Panc1 (cell line): ENCODE measurements around the gene SLC30A7. TPM values are rescaled to one million over a fixed set of nuclear protein-coding genes. Genes with fewer than 3 reads are reported as not detected.

ENCODE experiments used
- ATAC-seq: fragments of 200-7000 bp; cut with Tn5 transposase; 2 replicates; pipeline ENCODE4 v1.9.1; 2020; ENCODE audit warnings: mild to moderate bottlenecking, moderate library complexity
- BruUV-seq: library from RNA; stranded (reverse); fragments of 400-500 nt; replicated peaks from 2 replicates; lab custom pipeline; 2021; lab: Mats Ljungman, UMichigan
- CTCF ChIA-PET: fragments of 300-600 bp; sonication (Branson Sonifier 250); formaldehyde crosslinking; loops from one replicate; lab custom pipeline; 2022; ENCODE audit warnings: antibody characterized with exemption; lab: Charles Lee
- POLR2A ChIA-PET: fragments of 300-600 bp; sonication (Branson Sonifier 250); formaldehyde crosslinking; loops from one replicate; lab custom pipeline; 2022; ENCODE audit warnings: antibody characterized with exemption; lab: Charles Lee
- DNase-seq: peaks from one replicate; pipeline ENCODE4 v3.0.0-alpha.2; 2010; ENCODE audit warnings: low read depth, low spot score
- H3K27ac ChIP-seq: 2 replicates; pipeline ENCODE4 v1.5.1; 2011; ENCODE audit warnings: mild to moderate bottlenecking, low read length, inconsistent platforms
- H3K27me3 ChIP-seq: fragments of 200-500 bp; sonication (Bioruptor generic); 2 replicates; pipeline ENCODE4 v1.6.0; 2014; ENCODE audit warnings: low read length, inconsistent platforms; ENCODE audit not compliant: control insufficient read depth, insufficient read depth
- H3K36me3 ChIP-seq: fragments of 200-500 bp; sonication (Bioruptor generic); 2 replicates; pipeline ENCODE4 v1.5.1; 2014; ENCODE audit warnings: inconsistent platforms, mild to moderate bottlenecking, low read length, moderate library complexity; ENCODE audit not compliant: control insufficient read depth, insufficient read depth
- H3K4me1 ChIP-seq: 2 replicates; pipeline ENCODE4 v1.5.1; 2011; ENCODE audit warnings: inconsistent platforms, mild to moderate bottlenecking, low read length, moderate library complexity; ENCODE audit not compliant: control insufficient read depth, insufficient read depth
- H3K4me3 ChIP-seq, 2 experiments: 2 replicates each; pipeline ENCODE4 v1.5.1; 2011 to 2012; ENCODE audit warnings: low read depth in 2 of 2, low read length in 2 of 2, mild to moderate bottlenecking in 2 of 2, inconsistent platforms in 1 of 2, moderate library complexity in 1 of 2
- H3K9me3 ChIP-seq: fragments of 200-500 bp; sonication (Bioruptor generic); 2 replicates; pipeline ENCODE4 v1.5.1; 2014; ENCODE audit warnings: low read depth, mild to moderate bottlenecking, inconsistent platforms, low read length, moderate library complexity; ENCODE audit not compliant: control insufficient read depth, insufficient read depth
- CTCF ChIP-seq: fragments of 450-650 bp; IDR thresholded peaks from 2 replicates; pipeline ENCODE4 v1.5.1; 2017; ENCODE audit warnings: mild to moderate bottlenecking
- POLR2AphosphoS5 ChIP-seq: IDR thresholded peaks from 2 replicates; pipeline ENCODE4 v1.6.1; 2012; ENCODE audit warnings: mild to moderate bottlenecking, low read depth, low read length, moderate library complexity
- REST ChIP-seq, 2 experiments: IDR thresholded peaks; 2 replicates each; pipeline ENCODE4 v1.6.1; 2011 to 2012; ENCODE audit warnings: low read depth in 2 of 2, control low read depth in 1 of 2, low read length in 1 of 2, mild to moderate bottlenecking in 1 of 2, moderate library complexity in 1 of 2; ENCODE audit not compliant: insufficient read depth in 1 of 2
- SIN3A ChIP-seq: IDR thresholded peaks from 2 replicates; pipeline ENCODE4 v1.6.1; 2012; ENCODE audit warnings: low read depth, mild to moderate bottlenecking, low read length, moderate library complexity, borderline replicate concordance; ENCODE audit not compliant: insufficient read depth
- TCF7L2 ChIP-seq: IDR thresholded peaks from 2 replicates; pipeline ENCODE4 v1.6.1; 2011; ENCODE audit warnings: mild to moderate bottlenecking, low read depth, low read length, inconsistent platforms
- in situ Hi-C: cut with HindIII; loops from 2 replicates; pipeline ENCODE4 v1.10.0; 2016; ENCODE audit warnings: low sequenced_read_pairs, low pct_unique_long_range_greater_than_20kb
- intact Hi-C: fragments of 100-400 bp; cut with micrococcal nuclease; formaldehyde crosslinking; loops from one replicate; pipeline ENCODE4 v1.10.0; 2022; ENCODE audit not compliant: unreplicated experiment
- total RNA-seq: library from RNA; stranded (reverse); gene quantifications from one replicate; pipeline ENCODE4 v1.2.1, GENCODE V29; 2021; ENCODE audit not compliant: unreplicated experiment

The SLC30A7 gene
- total RNA-seq, 1 experiment from 2014 or later: 18.5 TPM

DNA sequence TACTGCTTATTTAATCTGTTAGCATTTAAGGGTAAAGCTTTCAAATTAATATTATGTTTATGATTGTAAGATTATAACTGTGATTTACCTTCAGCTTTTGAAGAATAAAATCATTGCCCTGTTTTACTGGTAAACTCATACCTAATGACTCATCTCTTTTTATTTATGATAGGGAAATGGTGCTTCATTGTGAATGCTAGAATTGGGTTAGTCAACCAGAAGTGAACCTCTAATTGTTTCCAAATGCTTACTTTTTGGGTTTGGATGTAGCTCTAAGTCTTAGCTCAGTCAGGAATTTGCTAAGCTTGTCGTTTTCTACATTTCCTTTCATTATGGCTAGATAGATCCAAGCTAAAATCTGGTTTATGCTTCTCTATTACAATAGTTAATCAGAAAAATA lies 59.4 kb downstream of the SLC30A7 start:
- in situ Hi-C loops: no loop called here
- ATAC-seq: no peak
- Histone ChIP-seq H3K27me3 (no peaks in the 10 kb centered on the region), H3K4me1 (no peaks in the 10 kb centered on the region), H3K36me3 (no peaks in the 10 kb centered on the region), H3K4me3 (no peak overlapping the region), H3K9me3 (no peaks in the 10 kb centered on the region), H3K27ac (no peak overlapping the region)
- no peak for DNase-seq
- TF ChIP-seq POLR2AphosphoS5 (no peak), TCF7L2 (no peak), CTCF (no peak), SIN3A (no peak), REST (IDR thresholded peaks at IDR 0.05; ENCODE audit: insufficient read depth in 1 of 2, low read depth in 2 of 2, low read length in 1 of 2) (no peak)
- BruUV-seq: no TSS peak
- POLR2A ChIA-PET: no interaction called here
- intact Hi-C loops: no loop called here
- CTCF ChIA-PET: no interaction called here

GRCh38 chr1:100959502-100960060 lies 63.7 kb downstream of the SLC30A7 start:
- ChIA-PET POLR2A (no interaction called here), CTCF (no interaction called here)
- no peak for DNase-seq
- Histone ChIP-seq H3K4me1 (no peaks in the 10 kb centered on the region), H3K9me3 (no peaks in the 10 kb centered on the region), H3K4me3 (no peak overlapping the region), H3K36me3 (no peaks in the 10 kb centered on the region), H3K27me3 (no peaks in the 10 kb centered on the region), H3K27ac (no peak overlapping the region)
- ATAC-seq: no peak
- TF ChIP-seq SIN3A (no peak), REST (IDR thresholded peaks at IDR 0.05; ENCODE audit: insufficient read depth in 1 of 2, low read depth in 2 of 2, low read length in 1 of 2) (no peak), POLR2AphosphoS5 (no peak), CTCF (no peak), TCF7L2 (no peak)
- BruUV-seq: no TSS peak
- intact Hi-C loops (no loop called here), in situ Hi-C loops (no loop called here)
